Heart left ventricle (tissue), 13 donors: ENCODE measurements around the gene CSPG4.
"Not testable (repeated sequence)": the region's sequence is repeated elsewhere in the genome, so short reads cannot be mapped to it uniquely, and the experiment has no call there.

Experiments used
- POLR2A ChIP-seq, 2 donors: fragments of 450-650 bp; IDR thresholded peaks; one replicate each; pipeline ENCODE4 v1.6.1; 2017; ENCODE audit warnings: antibody characterized with exemption in 2 of 2, mild to moderate bottlenecking in 2 of 2, moderate library complexity in 2 of 2
- TF ChIP-seq, protein P1 (sequence below), 12 donors: fragments of 200-600 bp; sonication (generic) in 4 of 12; IDR thresholded peaks; one replicate each; pipeline versions ENCODE4 v1.5.0 to v1.8.0; 2018 to 2022; ENCODE audit warnings: antibody characterized with exemption in 12 of 12, mild to moderate bottlenecking in 5 of 12
- donor health status: ischemic (EF 13 %, LVEDD 7.1; RV severe dilation, severe dysfunction).
- donor health status: DM: no; HTN: yes; CAD: no.
- donor health status: DM: no; HTN: no; CAD: no.
- donor health status: ischemic (EF 25% LVEDD 6.9; RV normal size, moderate dysfunction).
- donor health status: ischemic (EF 25% LVEDD 5.7; RV mildly dilated, moderate dysfunction).
- donor health status: ischemic (EF 35%, LVEDD 5.7; RV mildly dilated, moderate dysfunction).
- donor health status: nonischemic (EF 11% LVEDD 7.7; RV severe dilation, severe dysfunction).
- donor health status: DM: yes; HTN: yes; CAD: no.
- donor health status: PGD.
- donor health status: ischemic (EF 29% LVEDD 5.4; RV normal size, mild dysfunction).
- donor health status: nonischemic (EF 23%, LVEDD 6.1; RV moderate dilation, normal function).

DNA sequence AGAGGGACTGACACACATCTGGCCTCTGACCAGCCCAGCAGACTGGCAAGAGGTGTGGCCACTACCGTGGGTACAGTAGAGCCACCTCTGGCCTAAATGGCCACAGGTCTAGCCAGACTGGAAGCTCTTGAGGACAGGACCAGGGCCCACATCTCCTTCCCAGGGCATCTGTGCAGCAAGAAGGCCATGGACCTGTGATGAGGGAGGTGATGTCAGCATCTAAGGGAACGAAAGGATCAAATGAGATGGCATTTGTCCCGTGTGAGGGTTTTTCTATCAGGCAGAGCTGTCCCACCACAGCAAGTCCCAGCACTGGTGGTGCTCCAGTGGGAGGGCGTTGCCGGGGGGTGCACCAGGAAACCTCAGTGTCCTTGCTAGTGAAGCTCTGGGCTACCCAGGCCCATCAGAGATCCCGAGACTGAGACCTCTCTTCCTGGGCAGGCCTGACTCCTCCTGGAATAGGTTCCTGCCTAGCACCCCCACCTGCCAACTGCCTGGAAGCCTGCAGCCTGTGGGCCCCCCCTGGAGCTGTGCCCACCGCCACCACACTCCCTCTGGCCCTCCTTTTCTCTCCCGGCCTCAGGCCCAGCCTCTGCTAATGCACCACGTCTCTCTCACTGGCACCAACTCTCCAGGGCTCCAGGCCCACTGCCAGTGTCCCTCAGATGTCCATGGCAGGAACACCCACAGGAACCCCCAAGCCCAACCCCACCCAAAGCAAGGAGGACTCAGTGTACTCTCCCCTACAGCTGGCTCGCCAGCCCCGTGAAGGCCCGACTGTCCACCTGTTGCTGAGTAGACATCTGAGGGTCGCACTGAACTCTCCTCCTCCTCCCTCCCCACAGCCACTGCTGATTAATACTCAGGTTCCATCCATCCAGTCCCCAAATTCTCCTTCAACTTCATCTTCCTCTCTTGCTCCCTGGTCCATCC, 11.3 kb downstream of the CSPG4 start:
- TF ChIP-seq, protein P1, sequence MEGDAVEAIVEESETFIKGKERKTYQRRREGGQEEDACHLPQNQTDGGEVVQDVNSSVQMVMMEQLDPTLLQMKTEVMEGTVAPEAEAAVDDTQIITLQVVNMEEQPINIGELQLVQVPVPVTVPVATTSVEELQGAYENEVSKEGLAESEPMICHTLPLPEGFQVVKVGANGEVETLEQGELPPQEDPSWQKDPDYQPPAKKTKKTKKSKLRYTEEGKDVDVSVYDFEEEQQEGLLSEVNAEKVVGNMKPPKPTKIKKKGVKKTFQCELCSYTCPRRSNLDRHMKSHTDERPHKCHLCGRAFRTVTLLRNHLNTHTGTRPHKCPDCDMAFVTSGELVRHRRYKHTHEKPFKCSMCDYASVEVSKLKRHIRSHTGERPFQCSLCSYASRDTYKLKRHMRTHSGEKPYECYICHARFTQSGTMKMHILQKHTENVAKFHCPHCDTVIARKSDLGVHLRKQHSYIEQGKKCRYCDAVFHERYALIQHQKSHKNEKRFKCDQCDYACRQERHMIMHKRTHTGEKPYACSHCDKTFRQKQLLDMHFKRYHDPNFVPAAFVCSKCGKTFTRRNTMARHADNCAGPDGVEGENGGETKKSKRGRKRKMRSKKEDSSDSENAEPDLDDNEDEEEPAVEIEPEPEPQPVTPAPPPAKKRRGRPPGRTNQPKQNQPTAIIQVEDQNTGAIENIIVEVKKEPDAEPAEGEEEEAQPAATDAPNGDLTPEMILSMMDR (IDR thresholded peaks at IDR 0.05): not testable (repeated sequence)
- not testable (repeated sequence) for TF ChIP-seq POLR2A (IDR thresholded peaks at IDR 0.05)
